ENCODE measurements around the gene APIP.

APIP gene, protein sequence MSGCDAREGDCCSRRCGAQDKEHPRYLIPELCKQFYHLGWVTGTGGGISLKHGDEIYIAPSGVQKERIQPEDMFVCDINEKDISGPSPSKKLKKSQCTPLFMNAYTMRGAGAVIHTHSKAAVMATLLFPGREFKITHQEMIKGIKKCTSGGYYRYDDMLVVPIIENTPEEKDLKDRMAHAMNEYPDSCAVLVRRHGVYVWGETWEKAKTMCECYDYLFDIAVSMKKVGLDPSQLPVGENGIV

DNA sequence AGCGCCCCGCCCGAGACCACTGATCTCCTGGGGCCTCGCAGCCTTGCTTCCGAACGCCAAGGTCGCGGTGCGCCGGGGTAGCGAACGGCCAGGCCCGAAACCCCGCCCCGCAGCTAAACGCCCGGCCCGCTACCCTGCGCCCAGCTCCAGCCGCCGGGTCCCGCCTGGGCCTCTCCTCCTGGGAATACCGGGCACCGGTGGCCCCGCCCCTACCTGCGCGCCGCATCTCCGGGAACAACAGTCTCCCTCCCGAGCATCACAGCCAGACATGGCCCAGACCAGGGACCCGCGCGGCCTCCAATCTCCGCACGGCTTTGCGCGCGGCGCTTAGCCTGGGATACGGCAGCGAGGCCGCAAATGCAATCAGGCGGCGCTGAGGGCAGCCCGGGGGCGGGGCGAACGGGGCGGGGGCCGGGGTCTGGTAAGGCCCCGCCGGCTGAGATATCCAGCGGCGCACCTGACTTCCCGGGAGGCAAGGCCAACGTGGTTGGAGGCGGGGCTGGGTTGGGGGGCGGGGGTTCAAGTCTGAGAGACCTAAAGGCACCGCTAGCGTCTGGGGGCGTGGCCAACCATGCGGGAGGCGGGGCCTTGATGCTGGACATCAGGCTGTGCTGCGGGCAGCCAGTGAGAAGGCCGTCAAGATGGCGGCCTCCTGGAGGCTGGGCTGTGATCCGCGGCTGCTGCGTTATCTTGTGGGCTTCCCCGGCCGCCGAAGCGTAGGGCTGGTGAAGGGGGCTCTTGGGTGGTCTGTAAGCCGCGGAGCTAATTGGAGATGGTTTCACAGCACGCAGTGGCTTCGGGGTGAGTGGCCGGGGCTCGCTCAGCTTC, at the start of gene APIP, which contains the start of gene PDHX:
Gene APIP, minus strand, starts transcription at position 365 of the 828 bp plus-strand sequence. Its CDS starts 95 bp downstream, at position 270.
Gene PDHX, plus strand, starts transcription at position 604 of the 828 bp plus-strand sequence. Its CDS starts 38 bp downstream, at position 642.
- peak; percentile 97 for DNase-seq

DNA sequence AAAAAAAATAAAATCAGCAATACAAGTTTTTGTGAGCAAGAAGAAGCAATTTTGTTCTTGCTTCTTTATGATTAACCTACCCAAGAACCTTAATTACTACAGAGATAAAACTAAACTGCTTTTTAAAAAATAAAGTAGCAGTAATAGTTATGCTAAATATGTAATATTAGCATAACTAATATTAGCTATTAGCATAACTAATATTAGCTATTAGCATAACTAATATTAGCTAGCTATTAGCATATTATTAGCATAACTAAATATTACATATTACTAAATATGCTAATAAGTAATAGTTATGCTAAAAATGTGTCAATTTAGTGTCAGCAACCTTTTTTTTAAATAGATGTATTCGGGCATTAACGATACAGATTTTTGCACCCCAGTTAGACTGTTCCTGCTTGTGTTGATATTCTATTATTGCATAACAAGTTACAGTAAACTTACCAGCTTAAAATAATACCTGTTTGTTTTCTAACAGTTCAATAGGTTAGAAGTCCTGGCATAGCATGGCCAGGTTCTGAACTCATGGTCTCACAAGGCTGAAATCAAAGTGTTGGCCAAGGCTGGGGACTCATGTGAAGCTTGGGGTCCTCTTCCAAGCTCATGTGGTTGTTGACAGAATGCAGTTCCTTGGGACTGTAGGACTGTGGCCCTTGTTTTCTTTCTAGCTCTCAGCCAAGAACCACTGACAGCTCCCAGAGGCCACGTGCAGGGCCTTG, 48.6 kb upstream of the APIP start:
- DNase-seq = no peak

DNA sequence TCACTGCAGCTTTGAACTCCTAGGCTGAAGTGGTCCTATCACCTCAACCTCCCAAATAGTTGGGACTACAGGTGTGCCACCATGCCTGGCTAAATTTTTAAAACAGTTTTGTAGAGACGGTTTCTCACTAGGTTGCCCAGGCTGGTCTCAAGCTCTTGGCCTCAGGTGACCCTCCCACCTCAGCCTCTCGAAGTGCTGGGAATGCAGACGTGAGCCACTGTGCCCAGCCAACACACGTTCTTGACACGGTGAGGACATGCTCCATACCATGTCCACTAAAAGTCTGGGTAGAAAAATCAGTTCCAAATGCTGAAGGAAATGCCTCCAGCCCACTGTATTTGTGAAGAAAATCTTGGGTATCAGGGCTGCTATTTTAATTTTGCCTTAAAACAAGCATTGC, 47.2 kb upstream of the APIP start:
- no peak for DNase-seq

DNA sequence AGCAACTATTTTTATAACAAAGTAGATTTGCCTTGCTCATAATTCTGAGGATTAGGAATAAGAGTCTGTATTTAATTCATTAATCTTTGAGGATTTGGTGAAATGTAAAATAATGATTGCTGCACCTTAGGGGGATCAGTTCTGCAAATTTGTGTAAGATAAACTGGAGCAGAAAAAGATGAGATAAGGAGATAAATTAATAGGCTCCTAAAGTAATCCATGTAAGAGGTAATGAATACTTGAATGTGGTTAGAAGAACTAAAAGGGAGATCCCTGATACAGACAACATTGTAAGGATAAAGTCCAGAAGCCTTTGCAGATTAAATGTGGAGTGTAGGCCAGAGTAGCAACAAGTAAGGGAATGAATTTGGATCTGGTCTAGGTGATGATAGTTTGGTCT, 45.9 kb upstream of the APIP start:
- no peak for DNase-seq

DNA sequence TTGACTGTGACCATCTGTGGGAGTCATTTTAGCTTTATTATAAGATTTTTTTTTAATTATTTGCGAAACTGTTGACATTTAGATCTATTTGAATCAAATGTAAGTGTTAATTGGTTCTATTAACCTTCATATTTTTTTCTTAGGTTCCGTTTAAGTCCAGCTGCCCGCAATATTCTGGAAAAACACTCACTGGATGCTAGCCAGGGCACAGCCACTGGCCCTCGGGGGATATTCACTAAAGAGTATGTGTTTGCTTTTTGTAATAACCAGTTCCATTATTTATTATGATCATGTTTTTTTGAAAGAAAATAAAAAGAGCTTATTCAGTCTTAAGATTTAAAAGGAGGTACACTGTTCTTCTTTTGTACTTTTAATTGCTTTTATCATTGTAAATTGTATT, 44.1 kb upstream of the APIP start:
- DNase-seq = no peak

DNA sequence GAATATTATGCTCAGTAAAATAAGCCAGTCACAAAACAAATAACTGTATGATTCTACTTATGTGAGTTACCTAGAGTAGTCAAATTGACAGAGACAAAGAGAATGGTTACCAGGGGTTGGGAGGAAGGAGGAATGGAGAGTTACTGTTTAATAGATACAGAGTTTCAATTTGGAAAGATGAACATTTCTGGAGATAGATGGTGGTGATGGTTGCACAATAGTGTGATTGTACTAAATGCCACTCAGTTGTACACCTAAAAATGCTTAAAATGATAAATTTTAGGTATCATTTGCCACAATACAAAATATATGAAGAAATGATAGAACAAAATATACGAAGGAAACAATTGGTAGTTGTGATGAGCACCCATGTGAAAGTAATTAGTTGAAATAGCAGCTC, 43.6 kb upstream of the APIP start:
- no peak for DNase-seq

DNA sequence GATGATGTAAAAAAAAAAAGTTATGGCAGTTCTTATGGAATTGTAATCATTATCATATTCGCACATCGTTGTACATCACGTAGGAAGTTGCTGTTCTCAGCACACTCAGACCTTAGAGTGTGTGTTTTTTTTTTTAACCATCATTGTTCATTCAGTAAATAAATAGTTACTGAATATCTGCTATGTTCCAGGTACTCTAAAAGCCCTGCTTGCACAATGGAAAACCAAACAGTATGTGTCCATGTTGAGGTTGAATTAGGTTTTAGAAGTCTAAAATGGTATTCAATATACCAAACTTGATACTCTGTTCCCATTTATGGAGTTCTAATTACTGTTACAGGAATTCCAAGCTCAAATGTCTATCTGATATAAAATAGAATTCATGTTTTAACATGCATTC, 41.4 kb upstream of the APIP start:
- DNase-seq = no peak

DNA sequence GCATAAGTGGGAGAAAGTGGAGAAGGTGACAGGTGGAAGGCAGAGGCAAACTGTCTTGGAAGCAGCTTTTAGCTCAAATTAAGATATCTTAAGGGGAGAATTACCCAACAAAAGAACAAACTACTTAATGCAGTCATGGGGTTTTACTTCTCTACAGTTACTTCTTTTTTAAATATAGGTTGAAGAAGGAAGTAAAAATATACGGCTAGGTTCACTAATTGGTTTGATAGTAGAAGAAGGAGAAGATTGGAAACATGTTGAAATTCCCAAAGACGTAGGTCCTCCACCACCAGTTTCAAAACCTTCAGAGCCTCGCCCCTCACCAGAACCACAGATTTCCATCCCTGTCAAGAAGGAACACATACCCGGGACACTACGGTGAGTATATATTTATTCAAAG, 41.0 kb upstream of the APIP start:
- DNase-seq = no peak

DNA sequence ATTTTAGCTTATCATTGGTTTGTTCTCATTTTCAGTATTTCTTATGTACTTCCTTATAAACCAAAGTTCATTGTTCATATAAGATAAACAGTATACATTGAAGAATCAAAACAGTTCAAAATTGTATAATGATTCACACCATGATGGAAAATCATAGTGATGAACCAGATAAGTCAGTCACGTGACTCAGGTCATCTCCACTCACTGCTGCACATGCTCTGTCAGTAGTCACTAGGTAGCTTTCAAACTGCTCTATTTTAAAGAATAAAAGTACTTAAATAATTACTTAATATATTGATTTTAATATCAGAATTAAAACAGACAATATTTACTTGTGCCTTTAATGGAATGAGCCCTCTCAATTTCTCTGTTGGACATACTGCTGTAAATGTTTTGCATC, 37.8 kb upstream of the APIP start:
- no peak for DNase-seq

DNA sequence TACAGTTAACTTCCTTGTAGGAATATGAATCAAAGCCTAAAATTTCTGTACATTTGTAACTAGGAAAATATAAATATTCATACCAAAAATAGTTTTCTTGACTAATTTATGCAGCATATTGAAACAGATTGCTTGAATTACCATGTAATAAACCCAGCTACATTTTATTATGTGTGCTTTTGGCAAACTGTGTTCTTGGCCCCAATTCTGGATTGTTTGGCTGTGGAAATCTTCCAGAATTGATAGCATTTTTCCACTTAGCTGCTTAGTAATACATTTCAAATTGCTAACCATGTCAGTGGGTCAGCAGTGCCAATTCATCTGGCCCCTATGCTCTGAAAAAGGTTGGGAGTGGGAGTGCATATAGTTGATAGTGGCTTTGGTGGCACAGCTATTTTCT, 32.5 kb upstream of the APIP start:
- DNase-seq = no peak

DNA sequence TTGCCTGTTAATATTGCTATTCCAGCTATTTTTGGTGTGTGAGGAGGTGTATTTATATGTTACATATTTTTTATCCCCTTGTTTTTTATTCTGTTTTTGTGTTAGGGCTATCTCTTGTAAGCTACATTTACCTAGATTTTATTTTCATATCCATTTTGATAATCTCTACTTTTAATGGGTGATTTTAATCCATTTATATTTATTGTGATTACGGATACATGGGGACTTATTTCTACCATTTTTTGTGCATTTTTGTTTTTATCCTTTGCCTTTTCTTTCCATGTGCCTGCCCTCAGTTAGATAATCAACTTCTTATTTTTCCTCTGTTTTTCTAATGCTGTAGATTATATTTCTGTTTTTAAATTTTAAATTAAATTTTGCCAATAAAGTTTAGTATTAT, 28.5 kb upstream of the APIP start:
- no peak for DNase-seq

DNA sequence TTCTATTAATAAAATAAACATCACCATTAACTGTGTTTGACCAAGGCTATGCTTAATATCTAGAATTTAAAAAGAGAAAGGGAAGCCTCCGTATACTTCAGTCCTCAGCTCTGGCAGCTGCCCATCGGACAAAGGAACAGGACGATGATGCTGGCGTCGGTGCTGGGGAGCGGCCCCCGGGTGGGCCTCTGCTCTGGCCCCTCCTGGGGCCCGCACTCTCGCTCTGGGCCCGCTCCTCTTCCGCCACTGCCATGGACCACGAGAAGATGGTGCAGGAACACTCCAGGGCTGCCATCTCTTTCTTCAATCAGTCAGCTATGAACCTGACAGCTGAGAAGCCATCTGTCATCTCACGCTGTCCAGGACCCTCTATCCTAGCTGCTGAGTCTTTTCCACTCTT, 25.5 kb upstream of the APIP start:
- no peak for DNase-seq

DNA sequence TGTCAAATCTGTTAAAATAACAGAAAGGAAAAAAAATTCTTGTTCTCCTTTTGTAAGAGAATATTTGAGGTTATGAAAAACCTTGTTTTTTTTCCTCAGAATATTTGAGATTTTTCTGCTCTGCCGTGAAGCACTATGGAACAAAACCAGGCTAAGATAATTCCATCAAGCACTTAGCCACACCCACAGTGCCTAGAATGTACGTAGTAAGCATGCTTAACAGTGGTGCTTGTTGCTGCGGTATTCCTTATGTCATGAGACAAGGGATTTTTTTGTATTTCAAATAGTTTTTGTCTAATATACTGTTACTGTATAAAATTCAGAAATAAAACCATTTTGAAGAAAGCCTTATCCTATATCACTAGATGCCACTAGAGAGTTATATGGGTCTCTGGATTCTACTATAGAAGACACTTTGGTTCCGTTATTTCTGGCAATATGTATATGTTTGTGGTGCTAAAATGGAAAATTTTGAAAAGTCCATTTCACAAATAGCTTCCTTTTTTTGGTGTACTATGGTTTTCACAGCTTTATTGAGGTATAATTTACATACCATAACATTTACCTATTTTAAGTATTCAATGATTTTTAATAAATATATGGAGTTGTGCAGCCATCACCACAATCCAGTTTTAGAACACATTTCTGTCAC, 24.0 kb upstream of the APIP start:
- DNase-seq = no peak

DNA sequence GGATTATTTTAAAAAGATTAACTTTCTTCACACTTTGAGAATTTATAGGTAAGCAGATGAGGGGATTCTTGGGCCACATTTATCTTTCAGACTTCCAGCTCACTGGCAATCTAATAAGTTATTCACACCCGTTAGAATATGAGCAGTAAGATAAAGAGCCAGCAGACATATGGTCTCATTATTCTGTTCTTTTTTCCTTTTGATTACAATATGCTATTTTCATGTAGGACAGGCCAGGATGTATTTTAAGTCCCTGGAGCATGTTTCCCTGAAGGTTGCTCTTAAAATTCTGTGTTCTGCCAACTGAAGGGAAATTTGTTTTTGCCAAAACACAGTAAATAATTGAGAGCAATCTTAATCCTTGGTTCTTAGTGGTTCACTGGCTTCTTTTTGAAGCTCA, 22.4 kb upstream of the APIP start:
- no peak for DNase-seq

DNA sequence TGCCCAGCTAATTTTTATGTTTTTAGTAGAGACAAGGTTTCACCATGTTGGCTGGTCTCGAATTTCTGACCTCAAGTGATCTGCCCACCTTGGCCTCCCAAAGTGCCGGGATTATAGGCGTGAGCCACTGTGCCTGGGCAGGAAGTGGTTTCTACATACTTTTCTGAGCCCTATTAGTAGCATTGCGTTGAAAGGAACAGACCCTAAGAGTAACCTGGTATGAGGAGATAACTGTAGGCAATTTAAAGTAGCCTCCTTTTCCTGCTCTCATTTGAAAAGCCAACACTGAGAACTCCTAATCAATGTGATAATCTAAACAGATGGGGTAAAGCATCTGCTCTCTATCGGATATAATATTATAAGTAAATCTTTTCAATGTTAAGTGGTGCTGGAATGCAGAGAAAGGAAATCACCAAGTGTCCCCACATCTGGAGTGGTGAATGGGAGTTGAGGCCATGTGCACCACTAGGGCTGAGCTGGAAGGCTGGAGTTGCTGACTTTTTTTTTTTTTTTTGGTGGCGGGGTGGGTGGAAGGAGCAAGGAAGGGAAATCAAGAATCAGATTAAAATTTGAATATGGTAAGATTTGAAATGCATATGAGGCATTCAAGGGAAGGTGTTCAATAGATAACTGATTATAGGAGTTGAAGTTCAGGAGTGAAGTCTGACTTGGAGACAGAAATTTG, 20.9 kb upstream of the APIP start:
- no peak for DNase-seq

DNA sequence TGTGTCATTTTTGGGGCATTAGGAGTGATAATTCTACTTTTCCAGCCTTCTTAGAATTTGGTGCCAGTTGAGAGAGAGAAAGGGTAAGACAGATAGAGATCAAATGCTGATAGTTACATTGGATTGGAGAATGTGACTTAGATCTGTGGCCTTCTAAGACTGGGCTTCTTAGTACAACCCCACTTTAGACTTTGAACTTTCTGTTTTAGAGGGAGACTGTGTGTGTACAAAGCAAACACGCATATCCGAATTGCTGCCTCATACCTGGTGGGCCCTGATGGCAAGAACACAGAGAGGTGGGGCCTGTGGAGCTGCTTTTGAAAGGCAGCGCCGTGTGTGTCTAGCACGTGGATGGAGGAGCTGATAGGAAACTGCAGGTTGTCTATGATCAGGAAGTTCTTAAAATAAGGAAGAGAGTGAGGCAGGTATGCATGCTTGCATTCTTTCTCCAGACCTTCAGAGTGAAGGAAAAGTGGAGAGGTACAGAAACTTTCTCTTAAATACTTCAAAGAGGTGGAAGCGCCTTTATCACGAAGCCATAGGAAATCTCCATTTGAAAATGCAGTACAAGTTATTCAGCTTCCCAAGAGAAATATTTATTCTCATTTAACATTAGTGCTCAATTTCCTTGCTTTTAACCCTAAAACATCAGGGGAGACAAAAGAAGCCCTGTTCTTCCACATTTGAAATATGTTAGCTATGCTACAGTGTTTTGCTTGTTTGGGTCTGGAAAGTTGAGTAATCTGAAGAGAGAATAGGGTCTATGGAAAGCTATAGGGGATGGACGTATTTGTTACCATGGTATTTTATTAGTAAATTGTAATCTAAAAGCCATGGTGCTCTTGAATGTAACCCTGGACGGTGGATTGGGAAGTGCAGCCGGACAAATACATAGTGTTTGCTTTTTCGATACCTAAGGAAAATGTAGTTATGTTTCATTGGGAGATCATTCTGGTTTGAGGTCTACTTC, 13.9 kb upstream of the APIP start:
- no peak for DNase-seq

DNA sequence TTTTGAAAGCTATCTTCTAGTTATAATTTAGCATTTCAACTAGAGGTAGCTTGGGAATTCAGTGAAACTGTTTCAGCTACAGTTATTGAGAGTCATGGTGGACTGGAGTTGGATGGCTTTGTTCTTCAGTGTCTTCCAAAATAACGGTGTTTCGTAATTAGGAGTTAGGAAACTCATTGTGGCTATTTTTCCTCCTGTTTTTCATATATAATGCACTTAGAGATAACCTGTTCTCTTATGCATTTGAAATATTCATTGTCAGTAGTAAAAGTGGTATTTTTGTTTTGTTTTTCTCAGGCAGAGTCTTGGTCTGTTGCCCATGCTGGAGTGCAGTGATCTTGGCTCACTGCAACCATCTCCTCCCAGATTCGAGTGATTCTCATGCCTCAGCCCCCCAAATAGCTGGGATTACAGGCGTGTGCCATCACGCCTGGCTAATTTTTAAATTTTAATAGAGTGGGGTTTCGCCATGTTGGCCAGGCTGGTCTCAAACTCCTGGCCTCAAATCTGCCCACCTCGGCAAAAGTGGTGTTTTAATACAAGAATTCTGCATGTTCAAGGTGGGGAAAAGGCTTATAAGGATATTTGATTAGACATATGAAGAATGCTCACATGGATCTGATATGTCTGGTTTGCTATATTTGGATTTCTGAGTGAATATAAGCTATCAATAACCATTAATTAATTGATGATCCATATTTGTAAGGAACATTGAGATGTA, 12.9 kb upstream of the APIP start:
- DNase-seq = no peak

DNA sequence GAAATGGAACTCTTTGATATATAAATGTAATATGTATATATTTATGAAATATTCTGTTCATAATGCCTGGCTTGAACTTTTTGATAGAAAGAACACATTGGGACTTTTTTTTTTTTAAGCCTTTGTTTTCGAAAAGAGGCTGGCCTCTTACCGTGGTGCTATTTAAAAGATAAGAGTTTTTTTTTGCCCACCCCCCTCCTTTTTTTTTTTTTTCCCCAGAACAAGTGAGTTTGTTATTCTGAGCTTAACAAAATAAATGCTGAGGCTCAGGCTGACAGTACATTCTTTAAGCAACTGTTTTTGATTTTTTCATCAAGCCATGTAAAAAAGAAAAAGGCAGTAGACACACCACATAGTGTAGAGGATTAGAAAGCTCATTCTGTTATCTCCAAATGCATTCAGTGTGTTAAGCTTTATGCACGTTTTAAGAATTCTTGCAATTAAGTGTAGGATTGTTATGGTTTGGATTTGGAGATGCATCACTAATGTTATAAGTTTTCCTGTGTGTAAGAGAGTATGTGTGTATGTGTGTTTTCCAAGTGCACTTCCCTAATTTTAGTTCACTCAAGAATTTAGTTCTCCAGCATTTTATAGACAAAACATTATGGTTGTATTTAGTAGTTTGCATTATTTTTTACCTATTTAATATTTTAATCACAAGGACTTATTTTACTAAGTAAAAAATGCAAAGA, 12.2 kb upstream of the APIP start:
- DNase-seq = no peak

DNA sequence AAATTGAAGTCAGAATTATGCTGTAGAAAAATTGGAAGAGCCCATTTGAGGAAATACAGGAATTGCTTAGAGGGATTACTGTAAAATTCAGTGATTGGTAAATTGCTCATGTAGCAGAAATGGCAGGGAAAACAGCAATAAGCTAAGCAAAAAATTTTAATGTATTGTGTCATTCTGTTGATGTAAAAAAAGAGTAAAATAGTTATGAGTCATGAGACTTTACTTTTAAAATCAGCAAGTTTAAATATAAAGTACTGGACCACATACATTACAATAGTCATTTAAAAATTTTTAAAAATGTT, 10.6 kb upstream of the APIP start:
- no peak for DNase-seq

DNA sequence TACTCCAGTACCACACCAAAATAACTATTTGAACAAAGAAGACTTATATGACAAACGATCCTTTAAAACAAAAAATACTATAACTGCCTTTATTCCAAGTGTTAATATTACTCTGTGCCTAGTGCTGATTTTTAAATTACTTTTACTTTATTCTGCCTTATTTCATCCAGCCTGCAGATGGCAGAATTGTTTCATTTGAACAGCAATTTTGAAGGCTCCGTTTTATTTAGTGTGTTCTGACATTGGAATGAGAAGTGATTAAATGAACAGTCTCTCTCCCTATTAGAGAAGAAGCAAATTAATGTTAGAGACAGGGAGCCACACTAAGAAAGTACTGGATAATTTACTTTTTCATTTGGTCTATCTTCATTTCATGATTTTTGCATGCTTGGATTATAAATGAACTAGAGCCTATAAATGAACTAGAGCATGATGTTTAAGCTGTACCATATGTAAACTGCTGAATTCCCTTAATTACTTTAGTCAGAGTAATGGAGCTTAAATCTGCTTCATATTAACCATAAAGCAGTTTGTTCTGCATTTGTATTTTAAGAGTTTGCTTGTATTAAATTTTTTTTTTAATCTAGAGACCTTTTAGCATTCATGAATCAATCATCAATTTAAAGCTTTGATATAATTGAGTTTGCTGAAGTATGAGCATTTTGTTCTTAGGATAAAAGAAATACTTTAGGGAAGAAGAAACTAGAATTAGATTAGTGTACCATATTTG, 10.1 kb upstream of the APIP start:
- no peak for DNase-seq

All from activated T-cell treated with anti-CD3 and anti-CD28 coated beads, Interleukin-2, amount 50 U/mL, for 1 hour (primary cell).